SK-N-SH (cell line): ENCODE data around the gene APH1B. TPM values are rescaled to one million over a fixed set of nuclear protein-coding genes. Genes with fewer than 3 reads are reported as not detected.

Experiments
- CTCF ChIA-PET: fragments of 300-600, 350-600 bp; formaldehyde crosslinking; extraction: SDS; loops from one replicate; lab custom pipeline; 2021; lab: Yijun Ruan, JAX
- POLR2A ChIA-PET: fragments of 350-600 bp; sonication (Branson Sonifier 250); formaldehyde crosslinking; extraction: SDS; loops from one replicate; lab custom pipeline; 2020; ENCODE audit warnings: antibody characterized with exemption, inconsistent platforms; lab: Yijun Ruan, JAX
- DNase-seq: peaks from one replicate; pipeline ENCODE4 v3.0.0; 2012
- H2AFZ ChIP-seq: fragments of 200-600 bp; sonication (generic); 2 replicates; pipeline ENCODE4 v1.8.1; 2016; ENCODE audit warnings: antibody characterized with exemption, mild to moderate bottlenecking, low read depth
- H3F3A ChIP-seq: fragments of 200-600 bp; sonication (generic); replicated peaks from 2 replicates; pipeline ENCODE3; 2016; ENCODE audit warnings: antibody characterized with exemption, mild to moderate bottlenecking; ENCODE audit not compliant: insufficient read depth
- H3K27ac ChIP-seq, 2 experiments: fragments of 200-500 bp in 1 of 2; fragments of 200-600 bp in 1 of 2; sonication (Bioruptor generic) in 1 of 2; sonication (generic), shearing (Covaris generic) in 1 of 2; 2 replicates each; pipeline versions ENCODE4 v1.5.1 to v1.6.1; 2014 to 2016; ENCODE audit warnings: low read depth in 2 of 2, inconsistent platforms in 1 of 2, low read length in 1 of 2, mild to moderate bottlenecking in 1 of 2, mixed read lengths in 1 of 2
- H3K27me3 ChIP-seq: fragments of 200-600 bp; sonication (generic), shearing (Covaris generic); 2 replicates; pipeline ENCODE4 v1.6.1; 2016; ENCODE audit warnings: mixed run types; ENCODE audit not compliant: insufficient read depth
- H3K36me3 ChIP-seq, 2 experiments: fragments of 200-500 bp in 1 of 2; fragments of 200-600 bp in 1 of 2; sonication (Bioruptor generic) in 1 of 2; sonication (generic) in 1 of 2; replicated peaks in 1 of 2; 2 replicates each; pipeline versions ENCODE3 to v1.5.1; 2014 to 2016; ENCODE audit warnings: low read length in 1 of 2, mild to moderate bottlenecking in 1 of 2; ENCODE audit not compliant: insufficient read depth in 2 of 2, control insufficient read depth in 1 of 2
- H3K4me1 ChIP-seq, 2 experiments: fragments of 200-500 bp in 1 of 2; fragments of 200-600 bp in 1 of 2; sonication (Bioruptor generic) in 1 of 2; sonication (generic), shearing (Covaris generic) in 1 of 2; 2 replicates each; pipeline versions ENCODE4 v1.5.1 to v1.6.1; 2014 to 2016; ENCODE audit warnings: low read depth in 1 of 2, low read length in 1 of 2, mixed run types in 1 of 2; ENCODE audit not compliant: insufficient read depth in 2 of 2, control insufficient read depth in 1 of 2
- H3K4me2 ChIP-seq: fragments of 200-600 bp; sonication (generic), shearing (Covaris generic); 2 replicates; pipeline ENCODE4 v1.6.1; 2017; ENCODE audit warnings: mixed run types
- H3K4me3 ChIP-seq, 2 experiments: fragments of 200-500 bp in 1 of 2; fragments of 200-600 bp in 1 of 2; sonication (Bioruptor generic) in 1 of 2; sonication (generic), shearing (Covaris generic) in 1 of 2; 2 replicates each; pipeline versions ENCODE4 v1.5.1 to v1.8.1; 2014 to 2016; ENCODE audit warnings: low read depth in 2 of 2, inconsistent platforms in 1 of 2, low read length in 1 of 2, mild to moderate bottlenecking in 1 of 2, mixed read lengths in 1 of 2, moderate library complexity in 1 of 2
- H3K79me2 ChIP-seq: fragments of 200-600 bp; sonication (generic); 2 replicates; pipeline ENCODE4 v1.8.1; 2017; ENCODE audit warnings: mild to moderate bottlenecking; ENCODE audit not compliant: insufficient read depth
- H3K9ac ChIP-seq: fragments of 200-600 bp; sonication (generic); 2 replicates; pipeline ENCODE4 v1.6.1; 2017; ENCODE audit warnings: mixed run types
- H3K9me2 ChIP-seq: fragments of 200-600 bp; sonication (generic); 2 replicates; pipeline ENCODE4 v1.6.1; 2017; ENCODE audit warnings: mixed run types
- H3K9me3 ChIP-seq: fragments of 200-600 bp; sonication (generic); 2 replicates; pipeline ENCODE4 v1.6.1; 2017; ENCODE audit warnings: mixed run types, mild to moderate bottlenecking, moderate library complexity
- H4K20me1 ChIP-seq: fragments of 200-600 bp; sonication (generic); 2 replicates; pipeline ENCODE4 v1.6.1; 2017; ENCODE audit warnings: mild to moderate bottlenecking, mixed run types; ENCODE audit not compliant: insufficient read depth
- CHD2 ChIP-seq: fragments of 150-350 bp; IDR thresholded peaks from 2 replicates; pipeline ENCODE4 v1.6.1; 2018; ENCODE audit warnings: low read length; ENCODE audit not compliant: partially characterized antibody
- CTCF ChIP-seq: fragments of 200-600 bp; sonication (generic); IDR thresholded peaks from 2 replicates; pipeline ENCODE4 v1.6.1; 2017; ENCODE audit warnings: antibody characterized with exemption, mild to moderate bottlenecking, moderate library complexity
- ELF1 ChIP-seq: IDR thresholded peaks from 2 replicates; pipeline ENCODE4 v1.4.0; 2012
- EP300 ChIP-seq, 2 experiments: IDR thresholded peaks; 2 replicates each; pipeline versions ENCODE4 v1.4.0 to v1.6.1; 2012; ENCODE audit warnings: borderline replicate concordance in 1 of 2, low read depth in 1 of 2, low read length in 1 of 2
- FOSL2 ChIP-seq: IDR thresholded peaks from 2 replicates; pipeline ENCODE4 v1.4.0; 2012; ENCODE audit warnings: low read depth, mild to moderate bottlenecking, moderate library complexity, borderline replicate concordance
- FOXJ3 ChIP-seq: sonication (generic); formaldehyde crosslinking; IDR thresholded peaks from 2 replicates; pipeline ENCODE4 v1.5.1; 2020; ENCODE audit warnings: mild to moderate bottlenecking, missing genetic modification reagents
- GABPA ChIP-seq: IDR thresholded peaks from 2 replicates; pipeline ENCODE4 v1.4.0; 2012; ENCODE audit warnings: low read depth, mild to moderate bottlenecking
- GATA2 ChIP-seq: sonication (generic); formaldehyde crosslinking; IDR thresholded peaks from 2 replicates; pipeline ENCODE4 v1.5.0; 2020; ENCODE audit warnings: mild to moderate bottlenecking, missing genetic modification reagents
- JUND ChIP-seq: IDR thresholded peaks from 2 replicates; pipeline ENCODE4 v1.4.0; 2012
- MEF2A ChIP-seq: IDR thresholded peaks from 2 replicates; pipeline ENCODE4 v1.4.0; 2012; ENCODE audit warnings: low read depth, borderline replicate concordance
- NFIC ChIP-seq: IDR thresholded peaks from 2 replicates; pipeline ENCODE4 v1.4.0; 2012; ENCODE audit warnings: borderline replicate concordance
- NRF1 ChIP-seq: IDR thresholded peaks from 2 replicates; pipeline ENCODE4 v1.6.1; 2012; ENCODE audit warnings: low read depth, mild to moderate bottlenecking, low read length
- POLR2AphosphoS5 ChIP-seq: IDR thresholded peaks from 2 replicates; pipeline ENCODE4 v1.6.1; 2012; ENCODE audit warnings: low read depth, low read length
- RAD21 ChIP-seq: IDR thresholded peaks from 2 replicates; pipeline ENCODE4 v1.6.1; 2012; ENCODE audit warnings: mild to moderate bottlenecking, low read length
- RFX5 ChIP-seq: IDR thresholded peaks from 2 replicates; pipeline ENCODE4 v1.6.1; 2012; ENCODE audit warnings: mild to moderate bottlenecking, improper control_type of control experiment, low read length
- RXRA ChIP-seq: IDR thresholded peaks from 2 replicates; pipeline ENCODE4 v1.4.0; 2012; ENCODE audit warnings: low read depth, mild to moderate bottlenecking, borderline replicate concordance
- SMC3 ChIP-seq: IDR thresholded peaks from 2 replicates; pipeline ENCODE4 v1.6.1; 2012; ENCODE audit warnings: low read depth, low read length, improper control_type of control experiment
- TAF1 ChIP-seq: IDR thresholded peaks from 2 replicates; pipeline ENCODE4 v1.6.1; 2012; ENCODE audit warnings: low read depth, mild to moderate bottlenecking, low read length, moderate library complexity, borderline replicate concordance
- TCF12 ChIP-seq: IDR thresholded peaks from 2 replicates; pipeline ENCODE4 v1.4.0; 2012
- TEAD4 ChIP-seq: IDR thresholded peaks from 2 replicates; pipeline ENCODE4 v1.4.0; 2012; ENCODE audit warnings: mild to moderate bottlenecking, borderline replicate concordance; ENCODE audit not compliant: insufficient read depth
- WGBS: methylation state at CpG from one replicate; pipeline ENCODE4 v1.1.6; 2017; ENCODE audit warnings: low lambda C conversion rate; 5-methylcytosine and 5-hydroxymethylcytosine counted together
- polyA plus RNA-seq, 3 experiments: library from polyadenylated mRNA; depleted of rRNA; stranded (reverse); fragments of >200 nt; gene quantifications; 2 replicates each; pipeline ENCODE4 v1.2.3, GENCODE V29; 2012
- TF ChIP-seq, protein P1 (sequence below): fragments of 150-350 bp; IDR thresholded peaks from 2 replicates; pipeline ENCODE4 v1.6.1; 2016; ENCODE audit warnings: mild to moderate bottlenecking, low read depth, low read length
- TF ChIP-seq, protein P2 (sequence below): IDR thresholded peaks from 2 replicates; pipeline ENCODE4 v1.4.0; 2012; ENCODE audit warnings: low read depth, borderline replicate concordance

APH1B gene
- polyA plus RNA-seq, 1 of the 3 experiments (the other 2 are of a cell fraction), result 7.6 TPM

- no peak for TF ChIP-seq JUND
- no peak for TF ChIP-seq CHD2
- TF ChIP-seq SMC3, result no peak
- TF ChIP-seq GATA2 (CRISPR knock-in tag), result no peak
These were observed 30.5 kb upstream of the APH1B start (continued) for GRCh38 chr15:63246691-63247469.

DNA sequence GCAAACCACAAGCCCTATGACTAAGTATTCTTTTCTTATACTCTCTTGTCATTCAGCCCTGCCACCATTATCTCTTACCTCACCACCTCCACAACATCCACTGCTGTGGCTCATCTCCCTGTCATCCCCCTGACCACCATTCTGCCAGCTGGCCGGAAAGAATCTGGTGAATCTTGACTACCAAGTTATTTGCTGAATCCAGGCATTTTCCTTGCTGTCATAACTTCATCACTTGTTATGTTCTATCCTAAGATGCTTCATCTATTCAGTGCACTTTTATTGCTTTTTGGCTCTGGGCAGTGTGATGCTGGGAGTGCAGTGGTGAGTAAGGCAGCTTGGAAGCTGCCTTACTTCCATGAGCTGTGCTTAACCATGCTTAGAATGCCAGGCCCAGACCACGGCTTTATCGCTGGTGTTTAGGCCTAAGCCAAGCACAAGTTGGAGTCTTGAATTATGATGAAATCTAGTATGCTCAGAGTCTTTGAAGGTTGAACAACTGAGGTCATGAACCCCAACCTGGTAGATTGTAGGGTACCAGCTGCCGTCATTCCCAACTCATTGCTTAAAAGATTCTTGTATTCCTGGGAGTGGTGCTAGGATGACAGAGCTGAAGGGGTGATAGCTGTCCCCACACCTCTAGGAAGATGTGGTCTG lies 27.0 kb upstream of the APH1B start:
- Histone ChIP-seq H3K4me2 (peak overlapping the region; percentile 18), H3K9me3 (no peaks in the 10 kb centered on the region), H3K9ac (peak overlapping the region; percentile 40), H3K4me1 (peaks cover under 1 to 17% of the 10 kb centered on the region in 2 experiments; a peak in 3 of 4 replicates), H3K79me2 (peaks cover 6% of the 10 kb centered on the region; the same call in 1 of the 2 replicates), H3K4me3 (no peak overlapping the region), H3F3A (peaks cover 32% of the 10 kb centered on the region), H2AFZ (no peak overlapping the region), H3K9me2 (no peaks in the 10 kb centered on the region), H3K36me3 (peaks cover 0 to 26% of the 10 kb centered on the region in 2 experiments), H3K27ac (peak overlapping the region in 1 of 2 experiments; percentile 88; a peak in 3 of 4 replicates), H3K27me3 (no peaks in the 10 kb centered on the region), H4K20me1 (no peaks in the 10 kb centered on the region)
- ChIA-PET CTCF (interaction anchor here (0.5 kb wide), 1 partner anchor 101 kb away, joined by 3 read pairs; no protein-coding TSS in a partner anchor), POLR2A (no interaction called here)
- WGBS, result 40% methylated on average over 4 of the region's 4 CpGs
- DNase-seq, result no peak
- TF ChIP-seq RFX5 (no peak), NRF1 (no peak), TCF12 (peak; percentile 100), ELF1 (peak; percentile 64; the same call in 1 of the 2 replicates), JUND (peak; percentile 99), EP300 (IDR thresholded peaks at IDR 0.05; ENCODE audit: borderline replicate concordance in 1 of 2, low read depth in 1 of 2, low read length in 1 of 2) (peak in 1 of 2 experiments; percentile 97; a peak in 3 of 4 replicates), GABPA (no peak), FOSL2 (peak; percentile 97), POLR2AphosphoS5 (peak; percentile 95), TEAD4 (peak; percentile 99), TAF1 (peak; percentile 52; the same call in 1 of the 2 replicates), CTCF (no peak), CHD2 (no peak), MEF2A (peak; percentile 94), FOXJ3 (CRISPR knock-in tag) (no peak), NFIC (peak; percentile 95), RXRA (peak; percentile 81; the same call in 1 of the 2 replicates), RAD21 (no peak)
- TF ChIP-seq, protein P1, sequence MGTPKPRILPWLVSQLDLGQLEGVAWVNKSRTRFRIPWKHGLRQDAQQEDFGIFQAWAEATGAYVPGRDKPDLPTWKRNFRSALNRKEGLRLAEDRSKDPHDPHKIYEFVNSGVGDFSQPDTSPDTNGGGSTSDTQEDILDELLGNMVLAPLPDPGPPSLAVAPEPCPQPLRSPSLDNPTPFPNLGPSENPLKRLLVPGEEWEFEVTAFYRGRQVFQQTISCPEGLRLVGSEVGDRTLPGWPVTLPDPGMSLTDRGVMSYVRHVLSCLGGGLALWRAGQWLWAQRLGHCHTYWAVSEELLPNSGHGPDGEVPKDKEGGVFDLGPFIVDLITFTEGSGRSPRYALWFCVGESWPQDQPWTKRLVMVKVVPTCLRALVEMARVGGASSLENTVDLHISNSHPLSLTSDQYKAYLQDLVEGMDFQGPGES, result no peak
- TF ChIP-seq, protein P2, sequence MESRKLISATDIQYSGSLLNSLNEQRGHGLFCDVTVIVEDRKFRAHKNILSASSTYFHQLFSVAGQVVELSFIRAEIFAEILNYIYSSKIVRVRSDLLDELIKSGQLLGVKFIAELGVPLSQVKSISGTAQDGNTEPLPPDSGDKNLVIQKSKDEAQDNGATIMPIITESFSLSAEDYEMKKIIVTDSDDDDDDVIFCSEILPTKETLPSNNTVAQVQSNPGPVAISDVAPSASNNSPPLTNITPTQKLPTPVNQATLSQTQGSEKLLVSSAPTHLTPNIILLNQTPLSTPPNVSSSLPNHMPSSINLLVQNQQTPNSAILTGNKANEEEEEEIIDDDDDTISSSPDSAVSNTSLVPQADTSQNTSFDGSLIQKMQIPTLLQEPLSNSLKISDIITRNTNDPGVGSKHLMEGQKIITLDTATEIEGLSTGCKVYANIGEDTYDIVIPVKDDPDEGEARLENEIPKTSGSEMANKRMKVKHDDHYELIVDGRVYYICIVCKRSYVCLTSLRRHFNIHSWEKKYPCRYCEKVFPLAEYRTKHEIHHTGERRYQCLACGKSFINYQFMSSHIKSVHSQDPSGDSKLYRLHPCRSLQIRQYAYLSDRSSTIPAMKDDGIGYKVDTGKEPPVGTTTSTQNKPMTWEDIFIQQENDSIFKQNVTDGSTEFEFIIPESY, result peak; percentile 91
